GM19043 (cell line): Measurements from ENCODE around the gene SUPT6H.

ENCODE experiments used
- ATAC-seq: cut with Tn5 transposase; IDR thresholded peaks from one replicate; pipeline ENCODE4 v1.9.1; 2021; ENCODE audit warnings: low read depth; ENCODE audit not compliant: unreplicated experiment

Gene SUPT6H

GRCh38 chr17:28747801-28748750 is 86.1 kb downstream of the SUPT6H start:
- no peak for ATAC-seq

- ATAC-seq = no peak
Observed at GRCh38 chr17:28748852-28749515, 87.0 kb downstream of the SUPT6H start.

- no peak for ATAC-seq
Observed at GRCh38 chr17:28749516-28750177, 87.6 kb downstream of the SUPT6H start.

- ATAC-seq = peak; percentile 71
Observed at GRCh38 chr17:28750178-28751047, 88.4 kb downstream of the SUPT6H start.

GRCh38 chr17:28751600-28752366 is 89.8 kb downstream of the SUPT6H start:
- ATAC-seq = no peak
